Activated T-helper 2 cell treated with anti-CD3 and anti-CD28 coated beads, Interferon-gamma antibody, Interleukin-2, Interleukin-4, amounts not matched to agents 10 μg/mL and 5 μg/mL and 100 μg/mL, durations not matched to agents 14 hours and 24 hours and 36 hours (primary cell): ENCODE measurements around the gene ORC1. TPM values are rescaled to one million over a fixed set of nuclear protein-coding genes. Genes with fewer than 3 reads are reported as not detected.
"Not testable (repeated sequence)": the region's sequence is repeated elsewhere in the genome, so short reads cannot be mapped to it uniquely, and the experiment has no call there.

ENCODE experiments used
- DNase-seq: peaks from one replicate; pipeline ENCODE4 v3.0.0; 2021; ENCODE audit warnings: low spot score
- H3K27ac Mint-ChIP-seq: one replicate; pipeline ENCODE4 v1.8.0; 2021; ENCODE audit warnings: mixed read lengths
- H3K27me3 Mint-ChIP-seq: one replicate; pipeline ENCODE4 v1.8.0; 2021; ENCODE audit warnings: low read depth, mixed read lengths
- H3K36me3 Mint-ChIP-seq: one replicate; pipeline ENCODE4 v1.8.0; 2021; ENCODE audit warnings: low read depth, mixed read lengths
- H3K4me1 Mint-ChIP-seq: one replicate; pipeline ENCODE4 v1.8.0; 2021; ENCODE audit warnings: low read depth, mixed read lengths
- H3K4me3 Mint-ChIP-seq: one replicate; pipeline ENCODE4 v1.8.0; 2021; ENCODE audit warnings: low read depth, mild to moderate bottlenecking, moderate library complexity, mixed read lengths
- H3K9me3 Mint-ChIP-seq: one replicate; pipeline ENCODE4 v1.8.0; 2021; ENCODE audit warnings: mixed read lengths
- intact Hi-C: fragments of 100-400 bp; cut with micrococcal nuclease; formaldehyde crosslinking; loops from one replicate; pipeline ENCODE4 v1.15.1; 2023
- total RNA-seq: library from RNA; stranded (reverse); gene quantifications from 2 replicates; pipeline ENCODE4 v1.2.3, GENCODE V29; 2022

Gene ORC1
- total RNA-seq, 1 donor from 2014 or later = 36.2 TPM

DNA sequence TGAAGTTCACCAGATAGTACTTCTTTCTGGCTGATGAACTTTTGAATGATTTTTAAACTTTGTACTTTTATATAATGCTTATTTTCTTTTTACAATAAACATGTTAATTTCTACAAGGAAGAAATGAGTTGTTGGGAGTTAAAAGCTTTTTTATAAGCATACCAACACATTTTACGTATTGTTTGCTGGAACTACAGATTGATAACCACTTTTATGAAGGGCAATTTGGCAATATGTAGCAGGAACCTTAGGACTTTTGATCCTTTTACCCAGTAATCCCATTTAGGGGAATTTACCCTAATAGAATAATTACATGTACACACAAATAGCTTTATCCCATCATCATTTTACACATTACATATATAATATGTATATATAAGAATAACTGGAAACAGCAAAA lies 16.5 kb upstream of the ORC1 start:
- intact Hi-C loops = loop anchor here (5.0 to 10.0 kb wide), 2 partner anchors 104 to 132 kb away; partner anchors contain the start of gene TUT4
- H3K27ac Mint-ChIP-seq = no peak overlapping the region
- H3K4me1 Mint-ChIP-seq = peaks cover 32% of the 10 kb centered on the region
- H3K9me3 Mint-ChIP-seq = no peaks in the 10 kb centered on the region
- H3K4me3 Mint-ChIP-seq = no peak overlapping the region
- no peaks in the 10 kb centered on the region for H3K27me3 Mint-ChIP-seq
- no peak for DNase-seq
- peaks cover 74% of the 10 kb centered on the region for H3K36me3 Mint-ChIP-seq

DNA sequence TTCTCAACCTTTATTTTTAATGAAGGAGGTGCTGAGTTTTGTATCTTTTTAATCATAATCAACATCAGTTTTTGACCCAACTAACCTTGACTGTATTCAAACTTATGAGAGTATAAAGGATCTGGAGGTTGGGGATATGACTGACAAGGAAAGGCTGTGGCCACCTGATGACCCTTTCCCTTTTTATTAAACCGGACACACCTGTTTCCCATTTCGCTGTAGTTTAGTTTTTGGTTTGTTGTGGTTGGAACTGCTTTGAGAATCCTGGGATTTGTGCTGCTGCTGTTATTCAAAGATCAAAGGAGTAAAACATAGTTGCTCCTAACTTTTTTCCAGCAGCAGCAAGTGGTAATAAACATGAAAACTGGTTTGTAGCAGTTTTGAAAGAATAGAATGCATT lies 12.6 kb upstream of the ORC1 start:
- intact Hi-C loops = no loop called here
- H3K4me1 Mint-ChIP-seq = peaks cover 9% of the 10 kb centered on the region
- no peaks in the 10 kb centered on the region for H3K27me3 Mint-ChIP-seq

DNA sequence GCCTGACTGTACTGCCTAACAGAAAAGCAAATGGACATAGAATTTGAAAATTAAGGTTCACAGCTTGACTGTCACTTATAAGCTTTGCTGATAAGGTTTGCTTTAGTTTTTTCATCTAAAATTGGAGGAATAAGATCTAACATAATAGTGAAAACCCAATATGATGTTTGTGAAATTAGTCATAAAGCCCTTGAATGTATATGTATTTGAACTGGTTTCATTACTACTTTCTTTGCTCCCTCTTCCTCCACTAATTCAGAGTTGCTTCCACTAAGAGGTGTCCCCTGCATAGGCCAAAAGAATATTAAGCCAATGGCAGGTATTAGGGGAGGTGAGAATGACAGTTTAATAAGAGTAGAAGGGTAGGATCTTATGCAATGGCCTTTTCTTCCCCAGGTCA lies 10.7 kb upstream of the ORC1 start:
- peaks cover 82% of the 10 kb centered on the region for H3K36me3 Mint-ChIP-seq
- no peak overlapping the region for H3K27ac Mint-ChIP-seq
- intact Hi-C loops = no loop called here

More for the DNA sequence above, 12.6 kb upstream of the ORC1 start:
- Mint-ChIP-seq H3K27ac (no peak overlapping the region), H3K4me3 (no peak overlapping the region), H3K36me3 (peaks cover 78% of the 10 kb centered on the region), H3K9me3 (no peaks in the 10 kb centered on the region)
- DNase-seq = no peak

DNA sequence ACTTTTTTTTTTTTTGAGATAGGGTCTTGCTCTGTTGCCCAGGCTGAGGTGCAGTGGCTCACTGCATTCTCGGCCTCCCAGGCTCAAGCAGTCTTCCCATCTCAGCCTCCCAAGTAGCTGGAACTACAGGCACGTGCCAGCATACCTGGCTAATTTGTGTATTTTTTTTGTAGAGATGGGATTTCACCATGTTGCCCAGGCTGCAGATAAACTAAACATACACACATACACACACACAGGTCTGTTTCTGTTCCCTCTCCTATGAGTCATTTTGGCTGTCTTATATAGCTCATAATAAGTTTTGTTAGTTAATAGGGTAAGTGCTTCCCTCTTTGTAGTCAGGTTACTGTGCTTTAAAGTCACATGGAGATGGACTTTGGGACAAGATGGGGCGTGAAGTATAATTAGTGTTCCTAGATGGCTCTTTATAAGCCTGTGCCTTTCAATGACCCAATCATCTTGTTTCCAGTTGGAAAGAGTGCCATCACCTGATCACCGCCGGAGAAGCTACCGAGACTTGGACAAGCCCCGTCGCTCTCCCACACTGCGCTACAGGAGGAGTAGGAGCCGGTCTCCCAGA lies 9.3 kb upstream of the ORC1 start:
- Mint-ChIP-seq H3K36me3 (peaks cover 78% of the 10 kb centered on the region), H3K27me3 (no peaks in the 10 kb centered on the region), H3K4me1 (peaks cover 6% of the 10 kb centered on the region), H3K27ac (no peak overlapping the region), H3K4me3 (no peak overlapping the region), H3K9me3 (no peaks in the 10 kb centered on the region)
- DNase-seq = no peak
- intact Hi-C loops = no loop called here

More for the DNA sequence above, 10.7 kb upstream of the ORC1 start:
- H3K4me3 Mint-ChIP-seq = no peak overlapping the region
- H3K9me3 Mint-ChIP-seq = no peaks in the 10 kb centered on the region
- DNase-seq = no peak
- peaks cover 9% of the 10 kb centered on the region for H3K4me1 Mint-ChIP-seq
- no peaks in the 10 kb centered on the region for H3K27me3 Mint-ChIP-seq

DNA sequence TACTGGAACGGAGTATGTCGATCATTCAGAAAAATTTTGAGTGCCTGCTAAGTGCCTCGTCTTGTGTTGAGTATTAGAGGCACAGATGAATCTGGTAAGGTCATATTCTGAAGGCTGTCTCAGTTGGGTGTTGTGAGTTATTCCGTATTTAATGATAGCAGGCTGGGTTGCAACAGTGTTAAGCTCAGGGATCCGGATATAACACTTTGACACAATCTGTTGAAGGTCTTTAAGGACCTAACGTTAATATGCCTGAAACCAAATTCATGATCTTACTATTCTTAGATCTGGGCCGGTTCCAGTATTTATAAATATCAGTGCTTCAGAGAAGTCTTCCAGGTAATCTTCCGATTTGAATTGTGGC lies 734 bp upstream of the ORC1 start:
- Mint-ChIP-seq H3K9me3 (no peaks in the 10 kb centered on the region), H3K4me1 (peaks cover 40% of the 10 kb centered on the region), H3K27me3 (no peaks in the 10 kb centered on the region), H3K27ac (peak overlapping the region; percentile 97), H3K4me3 (peak overlapping the region; percentile 98), H3K36me3 (peaks cover 69% of the 10 kb centered on the region)
- DNase-seq = no peak
- intact Hi-C loops = loop anchor here (1.0 to 10.0 kb wide), 7 partner anchors 19 to 527 kb away; partner anchors contain the start of genes BTF3L4, CC2D1B, NRDC and TXNDC12

DNA sequence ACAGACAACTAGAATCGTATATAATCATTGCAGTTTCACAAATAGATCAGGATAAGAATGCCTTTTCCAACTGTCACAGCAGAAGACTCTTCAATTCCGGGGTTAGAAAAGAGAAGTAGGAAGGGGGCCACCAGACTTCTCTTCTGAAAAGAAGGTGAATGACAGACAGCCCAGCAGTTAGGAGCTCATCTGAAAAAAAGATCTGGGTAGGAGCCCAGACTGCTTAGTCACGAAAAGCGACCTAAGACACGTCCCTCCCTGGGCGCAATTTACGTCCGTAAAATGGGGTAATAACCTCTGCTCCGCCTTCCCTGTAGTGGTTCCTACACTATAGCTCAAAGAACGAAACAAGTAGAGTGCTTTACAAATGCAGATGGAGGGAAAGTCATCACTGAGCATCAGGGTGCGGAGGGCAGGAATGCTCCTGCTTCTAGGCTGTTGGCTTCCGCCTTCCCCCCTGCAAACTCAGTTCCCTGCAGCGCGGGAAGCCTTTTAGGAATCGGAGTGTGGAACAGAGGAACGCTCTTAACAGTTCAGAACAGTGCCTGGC lies 582 bp downstream of the ORC1 start:
- Mint-ChIP-seq H3K36me3 (peaks cover 70% of the 10 kb centered on the region), H3K4me3 (peak overlapping the region; percentile 98), H3K9me3 (no peaks in the 10 kb centered on the region), H3K4me1 (peaks cover 42% of the 10 kb centered on the region), H3K27me3 (no peaks in the 10 kb centered on the region), H3K27ac (peak overlapping the region; percentile 97)
- peak; percentile 73 for DNase-seq
- intact Hi-C loops = loop anchor here (1.0 to 10.0 kb wide), 7 partner anchors 21 to 525 kb away; partner anchors contain the start of genes BTF3L4, CC2D1B, NRDC and TXNDC12

DNA sequence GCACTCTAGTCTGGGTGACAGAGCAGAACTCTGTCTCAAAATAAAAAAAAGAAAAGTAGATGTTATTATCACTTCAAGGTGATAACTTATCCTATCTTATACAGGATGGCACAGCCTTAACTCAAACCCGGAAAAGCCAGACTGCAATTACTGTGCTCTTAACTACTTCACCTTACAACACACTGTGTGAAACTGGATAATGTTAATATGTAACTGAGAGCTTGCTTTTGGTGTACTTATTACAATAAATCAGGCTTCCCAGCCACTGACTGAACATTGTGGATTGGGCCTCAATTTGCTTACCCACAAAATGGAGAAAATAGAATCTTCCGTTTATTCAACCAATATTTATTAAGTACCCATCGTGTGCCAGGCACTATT lies 1.4 kb downstream of the ORC1 start:
- intact Hi-C loops = loop anchor here (5.0 to 10.0 kb wide), 2 partner anchors 261 to 348 kb away; partner anchors contain the start of genes BTF3L4, TXNDC12 and ZFYVE9
- H3K4me1 Mint-ChIP-seq = peaks cover 42% of the 10 kb centered on the region
- H3K36me3 Mint-ChIP-seq = peaks cover 65% of the 10 kb centered on the region
- no peak for DNase-seq
- H3K27ac Mint-ChIP-seq = peak overlapping the region; percentile 97
- peak overlapping the region; percentile 98 for H3K4me3 Mint-ChIP-seq
- H3K9me3 Mint-ChIP-seq = no peaks in the 10 kb centered on the region
- H3K27me3 Mint-ChIP-seq = no peaks in the 10 kb centered on the region

DNA sequence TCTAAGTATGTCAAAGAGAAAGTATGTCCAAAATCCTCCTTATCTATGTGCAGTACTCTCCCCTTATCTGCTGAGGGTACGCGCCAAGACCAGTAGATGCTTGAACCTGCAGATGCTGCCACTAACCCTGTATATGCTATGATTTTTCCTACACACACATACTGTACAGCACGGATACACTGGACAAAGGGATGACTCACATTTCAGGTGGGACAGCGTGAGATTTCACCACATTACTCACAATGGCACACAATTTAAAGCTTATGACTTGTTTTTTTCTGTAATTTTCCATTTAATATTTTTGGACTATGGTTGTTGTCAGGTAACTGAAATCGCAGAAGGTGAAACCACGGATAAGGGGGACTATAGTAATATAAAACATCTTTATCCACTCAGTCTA lies 4.1 kb downstream of the ORC1 start:
- Mint-ChIP-seq H3K27me3 (no peaks in the 10 kb centered on the region), H3K4me3 (no peak overlapping the region), H3K4me1 (peaks cover 34% of the 10 kb centered on the region), H3K27ac (no peak overlapping the region), H3K9me3 (no peaks in the 10 kb centered on the region), H3K36me3 (peaks cover 67% of the 10 kb centered on the region)
- DNase-seq = no peak
- intact Hi-C loops = loop anchor here (5.0 to 10.0 kb wide), 2 partner anchors 258 to 345 kb away; partner anchors contain the start of genes BTF3L4, TXNDC12 and ZFYVE9

DNA sequence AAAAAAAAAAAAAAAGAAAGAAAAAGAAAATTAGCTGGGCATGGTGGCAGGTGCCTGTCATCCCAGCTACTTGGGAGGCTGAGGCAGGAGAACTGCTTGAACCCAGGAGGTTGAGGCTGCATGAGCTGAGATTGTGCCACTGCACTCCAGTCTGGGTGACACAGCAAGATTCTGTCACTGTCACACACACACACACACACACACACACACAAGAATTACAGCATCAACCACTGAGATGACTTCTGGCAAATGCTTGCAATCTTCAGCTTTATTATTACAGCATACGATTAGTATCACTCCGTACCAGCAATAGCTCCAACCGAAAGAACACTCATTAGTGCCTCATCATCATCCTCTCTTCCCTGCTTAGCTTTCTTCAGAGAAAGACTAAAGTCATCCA lies 4.6 kb downstream of the ORC1 start:
- intact Hi-C loops = loop anchor here (5.0 to 10.0 kb wide), 2 partner anchors 257 to 345 kb away; partner anchors contain the start of genes BTF3L4, TXNDC12 and ZFYVE9
- H3K4me3 Mint-ChIP-seq = no peak overlapping the region
- no peak for DNase-seq
- H3K36me3 Mint-ChIP-seq = peaks cover 68% of the 10 kb centered on the region
- no peaks in the 10 kb centered on the region for H3K9me3 Mint-ChIP-seq
- no peak overlapping the region for H3K27ac Mint-ChIP-seq
- H3K27me3 Mint-ChIP-seq = no peaks in the 10 kb centered on the region
- H3K4me1 Mint-ChIP-seq = peaks cover 34% of the 10 kb centered on the region

DNA sequence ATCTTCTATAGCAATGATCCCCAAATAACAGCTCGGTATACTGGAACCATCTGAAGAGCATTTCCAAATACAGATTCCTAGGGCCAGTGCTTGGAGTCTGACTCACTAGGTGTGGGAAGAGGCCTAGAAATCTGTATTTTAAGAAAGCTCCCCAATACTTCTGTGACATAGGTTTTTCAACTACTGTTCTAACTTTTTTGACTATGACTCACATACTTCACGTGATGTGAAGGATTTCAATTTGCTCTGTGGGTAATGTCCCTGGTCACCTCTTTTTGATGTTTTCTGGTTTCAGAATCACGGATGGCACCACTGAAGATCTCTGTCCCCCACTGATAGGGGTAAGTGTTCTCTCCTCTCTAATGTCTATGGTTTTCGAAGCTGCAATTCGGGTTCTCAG lies 11.0 kb downstream of the ORC1 start:
- Mint-ChIP-seq H3K4me3 (no peak overlapping the region), H3K27me3 (no peaks in the 10 kb centered on the region), H3K36me3 (peaks cover 75% of the 10 kb centered on the region), H3K4me1 (peaks cover 3% of the 10 kb centered on the region), H3K9me3 (no peaks in the 10 kb centered on the region), H3K27ac (no peak overlapping the region)
- intact Hi-C loops = no loop called here
- no peak for DNase-seq

DNA sequence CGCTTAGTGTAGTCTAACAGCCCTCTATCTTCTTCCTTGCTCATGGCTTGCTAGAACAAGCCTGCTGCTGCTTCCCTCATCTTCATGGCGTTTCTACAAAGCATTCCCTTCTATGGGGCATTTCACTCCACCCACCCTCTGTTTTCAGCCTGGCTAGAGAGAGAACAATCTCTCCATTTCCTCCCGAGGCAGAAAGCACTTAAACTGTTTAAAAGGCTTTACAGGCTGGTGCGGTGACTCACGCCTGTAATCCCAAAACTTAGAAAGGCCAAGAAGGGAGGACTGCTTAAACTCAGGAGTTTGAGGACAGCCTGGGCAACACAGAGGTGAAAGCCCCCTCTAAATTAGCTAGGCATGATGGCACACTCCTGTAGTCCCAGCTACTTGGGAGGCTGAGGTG lies 17.8 kb downstream of the ORC1 start:
- H3K27me3 Mint-ChIP-seq = no peaks in the 10 kb centered on the region
- intact Hi-C loops = no loop called here
- no peak for DNase-seq
- H3K4me1 Mint-ChIP-seq = no peaks in the 10 kb centered on the region
- H3K27ac Mint-ChIP-seq = no peak overlapping the region
- peaks cover 75% of the 10 kb centered on the region for H3K36me3 Mint-ChIP-seq
- H3K9me3 Mint-ChIP-seq = no peaks in the 10 kb centered on the region
- no peak overlapping the region for H3K4me3 Mint-ChIP-seq

DNA sequence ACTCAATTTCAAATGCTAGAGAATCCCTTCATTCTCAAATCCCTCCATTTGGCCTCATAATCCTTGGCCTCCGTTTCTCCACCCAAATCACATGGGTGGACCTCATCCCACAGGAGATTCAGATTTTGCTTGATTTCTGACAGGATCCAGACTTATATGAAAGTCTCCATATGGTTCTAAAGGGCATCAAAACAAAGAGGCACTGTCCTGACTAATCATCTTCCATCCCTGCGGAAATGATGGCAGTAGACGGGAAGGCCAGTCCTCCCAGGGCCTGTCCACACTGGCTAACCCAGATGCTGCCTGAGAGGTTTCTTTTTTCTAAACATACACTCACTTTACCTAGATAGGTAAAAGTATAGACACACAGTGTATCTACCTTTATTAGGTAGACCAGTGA lies 18.8 kb downstream of the ORC1 start:
- Mint-ChIP-seq H3K27me3 (no peaks in the 10 kb centered on the region), H3K4me1 (no peaks in the 10 kb centered on the region)
- intact Hi-C loops = no loop called here

DNA sequence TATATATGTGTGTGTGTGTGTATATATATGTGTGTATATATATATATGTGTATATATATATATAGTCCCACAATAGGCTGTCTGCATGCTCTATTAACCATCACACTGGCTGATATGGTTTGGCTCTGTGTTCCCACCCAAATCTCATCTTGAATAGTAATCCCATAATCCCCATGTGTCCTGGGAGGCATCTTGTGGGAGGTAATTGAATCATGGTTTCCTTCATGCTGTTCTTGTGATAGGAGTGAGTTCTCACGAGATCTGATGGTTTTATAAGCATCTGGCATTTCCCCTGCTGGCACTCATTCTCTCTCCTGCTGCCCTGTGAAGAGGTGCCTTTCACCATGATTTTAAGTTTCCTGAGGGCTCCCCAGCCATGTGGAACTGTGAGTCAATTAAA lies 34.4 kb downstream of the ORC1 start:
- DNase-seq, H3K27ac Mint-ChIP-seq, H3K4me3 Mint-ChIP-seq, H3K9me3 Mint-ChIP-seq, H3K27me3 Mint-ChIP-seq: not testable (repeated sequence)
- Mint-ChIP-seq H3K36me3 (peaks cover 41% of the 10 kb centered on the region), H3K4me1 (peaks cover 19% of the 10 kb centered on the region)
- intact Hi-C loops = loop anchor here (5.0 to 10.0 kb wide), 3 partner anchors 225 to 327 kb away; partner anchors contain the start of genes BTF3L4, COA7, TXNDC12 and ZFYVE9

More for the DNA sequence above, 18.8 kb downstream of the ORC1 start:
- H3K9me3 Mint-ChIP-seq = no peaks in the 10 kb centered on the region
- peaks cover 80% of the 10 kb centered on the region for H3K36me3 Mint-ChIP-seq
- no peak overlapping the region for H3K4me3 Mint-ChIP-seq
- DNase-seq = no peak
- no peak overlapping the region for H3K27ac Mint-ChIP-seq
